Loucy (cell line): ENCODE measurements around the gene KRT26.

Source experiments
- CTCF ChIP-seq: fragments of 200-600 bp; sonication (generic); conservative IDR thresholded peaks from 2 replicates; pipeline ENCODE4 v1.5.1; 2014; ENCODE audit warnings: mild to moderate bottlenecking, antibody characterized with exemption, low read length
- EZH2phosphoT487 ChIP-seq: fragments of 200-600 bp; IDR thresholded peaks from 2 replicates; pipeline ENCODE4 v1.6.1; 2018; ENCODE audit warnings: antibody characterized with exemption, mild to moderate bottlenecking, moderate library complexity, borderline replicate concordance

- TF ChIP-seq CTCF (no peak), EZH2phosphoT487 (no peak)
Measured at GRCh38 chr17:40779181-40779909, 7.3 kb upstream of the KRT26 start.
